RWPE1 (cell line): ENCODE data around the gene ASCL2.

Source experiments
- CTCF ChIA-PET: fragments of 350-600 bp; sonication (Branson Sonifier 250); formaldehyde crosslinking; extraction: SDS; loops from one replicate; lab custom pipeline; 2021; lab: Yijun Ruan, JAX
- POLR2A ChIA-PET: fragments of 400-600 bp; formaldehyde crosslinking; extraction: SDS; loops from one replicate; lab custom pipeline; 2020; ENCODE audit warnings: antibody characterized with exemption; ENCODE audit not compliant: low non-redundant PET; lab: Yijun Ruan, JAX
- DNase-seq: peaks from one replicate; pipeline ENCODE4 v3.0.0; 2012; ENCODE audit warnings: low spot score
- H3K27ac ChIP-seq: fragments of 450-650 bp; 2 replicates; pipeline ENCODE4 v1.5.1; 2017
- TF ChIP-seq, protein P1 (sequence below): fragments of 450-650 bp; conservative IDR thresholded peaks from 2 replicates; pipeline ENCODE4 v1.5.1; 2017; ENCODE audit warnings: low read depth, mild to moderate bottlenecking

ASCL2 gene

DNA sequence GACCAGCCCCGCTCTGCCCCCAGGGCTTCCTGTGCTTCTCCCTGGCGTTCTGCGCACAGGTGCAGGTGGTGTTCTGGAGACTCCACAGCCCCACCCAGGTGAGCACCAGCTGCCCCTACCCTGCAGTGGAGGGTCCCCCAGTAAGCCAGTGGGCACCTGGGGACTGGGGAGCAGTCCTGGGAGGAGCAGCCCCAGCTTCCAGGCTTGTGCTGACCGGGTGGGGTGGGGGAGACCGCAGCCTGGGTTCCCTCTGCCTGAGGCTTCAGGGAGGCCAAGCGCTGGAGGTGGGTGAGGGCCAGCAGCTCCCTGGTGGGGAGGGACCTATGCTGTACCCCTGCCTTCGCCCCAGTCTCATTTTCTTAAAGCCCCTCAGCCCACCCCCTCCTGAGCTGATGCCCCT, 38.3 kb upstream of the ASCL2 start:
- TF ChIP-seq, protein P1, sequence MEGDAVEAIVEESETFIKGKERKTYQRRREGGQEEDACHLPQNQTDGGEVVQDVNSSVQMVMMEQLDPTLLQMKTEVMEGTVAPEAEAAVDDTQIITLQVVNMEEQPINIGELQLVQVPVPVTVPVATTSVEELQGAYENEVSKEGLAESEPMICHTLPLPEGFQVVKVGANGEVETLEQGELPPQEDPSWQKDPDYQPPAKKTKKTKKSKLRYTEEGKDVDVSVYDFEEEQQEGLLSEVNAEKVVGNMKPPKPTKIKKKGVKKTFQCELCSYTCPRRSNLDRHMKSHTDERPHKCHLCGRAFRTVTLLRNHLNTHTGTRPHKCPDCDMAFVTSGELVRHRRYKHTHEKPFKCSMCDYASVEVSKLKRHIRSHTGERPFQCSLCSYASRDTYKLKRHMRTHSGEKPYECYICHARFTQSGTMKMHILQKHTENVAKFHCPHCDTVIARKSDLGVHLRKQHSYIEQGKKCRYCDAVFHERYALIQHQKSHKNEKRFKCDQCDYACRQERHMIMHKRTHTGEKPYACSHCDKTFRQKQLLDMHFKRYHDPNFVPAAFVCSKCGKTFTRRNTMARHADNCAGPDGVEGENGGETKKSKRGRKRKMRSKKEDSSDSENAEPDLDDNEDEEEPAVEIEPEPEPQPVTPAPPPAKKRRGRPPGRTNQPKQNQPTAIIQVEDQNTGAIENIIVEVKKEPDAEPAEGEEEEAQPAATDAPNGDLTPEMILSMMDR: no peak
- ChIA-PET CTCF (interaction anchor here (0.6 to 4.1 kb wide), 2 partner anchors 112 to 329 kb away, joined by 5 to 55 read pairs; no protein-coding TSS in a partner anchor), POLR2A (no interaction called here)
- no peak for DNase-seq
- H3K27ac ChIP-seq: no peak overlapping the region

DNA sequence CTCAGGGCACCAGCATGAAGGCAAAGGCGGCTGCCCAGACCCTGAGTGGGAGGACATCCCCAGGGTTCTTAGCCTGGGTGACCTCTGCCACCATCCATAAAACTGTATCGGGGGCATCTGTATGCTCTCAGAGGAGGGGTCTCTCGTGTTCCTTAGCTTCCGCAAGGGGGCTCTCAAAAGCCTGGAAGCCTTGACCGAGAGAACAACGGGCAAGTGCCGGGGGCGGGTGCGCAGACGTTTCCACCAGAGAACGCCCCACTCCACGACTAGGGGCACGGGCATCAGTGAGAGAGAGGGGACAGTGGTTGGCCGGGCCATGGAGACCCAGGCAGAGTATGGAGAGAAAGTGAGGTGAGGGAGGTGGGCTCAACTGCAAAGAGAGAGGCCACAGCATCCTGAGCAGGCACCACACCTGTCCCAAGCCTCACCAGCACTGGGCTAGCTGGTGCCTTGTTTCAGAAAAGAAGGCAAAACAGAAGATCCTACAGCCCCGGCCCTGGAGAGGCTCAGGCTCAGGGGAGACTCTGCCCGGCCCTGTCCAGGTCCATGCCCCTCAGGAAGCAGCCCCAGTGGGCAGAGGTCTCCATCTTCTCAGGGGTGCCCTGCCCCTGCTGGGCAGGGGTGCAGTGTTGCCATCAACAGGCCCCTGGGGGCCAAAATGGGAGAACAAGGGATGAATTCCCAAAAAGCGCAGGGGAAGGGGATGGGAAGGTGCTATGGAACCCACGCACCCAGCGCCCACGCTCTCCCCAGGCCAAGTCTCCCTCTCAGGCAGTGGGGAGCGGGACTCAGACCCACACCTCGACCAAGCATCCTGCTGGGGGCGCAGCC, 37.3 kb upstream of the ASCL2 start:
- DNase-seq: no peak
- ChIA-PET POLR2A (no interaction called here), CTCF (interaction anchor here (4.1 to 7.5 kb wide), 2 partner anchors 112 to 113 kb away, joined by 55 to 161 read pairs; no protein-coding TSS in a partner anchor)
- TF ChIP-seq, protein P1: no peak
- H3K27ac ChIP-seq: no peak overlapping the region

DNA sequence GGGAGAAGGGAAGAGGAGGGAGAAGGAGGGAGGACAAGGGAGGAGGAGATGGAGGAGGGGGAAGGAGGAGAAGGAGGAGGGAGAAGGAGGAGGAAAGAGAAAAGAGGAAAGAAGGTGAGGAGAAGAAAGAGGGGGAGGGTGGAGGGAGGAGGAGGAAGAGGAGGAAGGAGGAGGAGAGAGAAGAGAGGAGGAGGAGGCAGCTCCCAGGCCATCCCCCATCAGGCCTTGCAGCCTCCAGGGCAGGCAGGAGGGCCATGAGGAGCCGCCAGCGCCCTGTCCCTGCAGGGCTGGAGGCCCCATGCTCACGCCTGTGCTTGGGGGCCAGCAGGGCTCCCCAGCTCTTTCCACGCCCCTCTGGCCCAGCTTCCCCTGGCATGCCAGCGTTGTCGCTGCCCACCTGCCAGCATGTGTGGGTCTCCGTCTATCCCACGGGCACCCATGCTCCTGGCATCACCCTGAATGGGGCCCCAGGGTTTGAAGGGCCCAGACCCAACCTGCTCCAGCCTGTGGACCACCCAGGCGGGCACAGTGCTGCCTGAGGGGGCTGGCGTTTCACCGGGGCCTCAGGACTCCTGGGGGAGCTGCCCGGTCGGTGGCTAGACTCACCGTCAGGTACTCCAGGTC, 36.6 kb upstream of the ASCL2 start:
- H3K27ac ChIP-seq: peak overlapping the region; percentile 81
- ChIA-PET POLR2A (no interaction called here), CTCF (interaction anchor here (0.7 to 7.5 kb wide), 2 partner anchors 112 to 133 kb away, joined by 3 to 161 read pairs; no protein-coding TSS in a partner anchor)
- TF ChIP-seq, protein P1: no peak
- DNase-seq: no peak

DNA sequence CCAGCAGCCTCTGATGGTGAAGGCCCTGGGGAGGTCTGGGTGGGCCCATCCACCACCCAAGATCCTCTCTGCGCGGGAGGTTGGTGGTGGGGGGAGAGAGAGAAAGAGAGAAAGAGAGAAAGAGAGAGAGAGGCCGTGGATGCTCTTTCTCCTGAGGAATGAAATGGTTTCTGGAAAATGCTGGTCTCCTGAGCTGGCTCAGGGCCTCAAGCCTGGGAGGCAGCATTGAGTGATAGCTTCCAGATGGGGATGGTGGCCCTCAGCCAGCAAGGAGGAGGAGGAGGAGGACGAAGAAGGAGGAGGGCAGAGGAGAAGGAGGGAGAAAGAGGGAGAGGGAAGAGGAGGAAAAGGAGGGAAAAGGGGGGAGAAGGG, 36.0 kb upstream of the ASCL2 start:
- CTCF ChIA-PET: interaction anchor here (0.6 to 7.5 kb wide), 4 partner anchors 113 to 618 kb away, joined by 3 to 161 read pairs (median 3); no protein-coding TSS in a partner anchor
- POLR2A ChIA-PET: no interaction called here
- TF ChIP-seq, protein P1: no peak
- peak overlapping the region; percentile 81 for H3K27ac ChIP-seq
- DNase-seq: no peak

DNA sequence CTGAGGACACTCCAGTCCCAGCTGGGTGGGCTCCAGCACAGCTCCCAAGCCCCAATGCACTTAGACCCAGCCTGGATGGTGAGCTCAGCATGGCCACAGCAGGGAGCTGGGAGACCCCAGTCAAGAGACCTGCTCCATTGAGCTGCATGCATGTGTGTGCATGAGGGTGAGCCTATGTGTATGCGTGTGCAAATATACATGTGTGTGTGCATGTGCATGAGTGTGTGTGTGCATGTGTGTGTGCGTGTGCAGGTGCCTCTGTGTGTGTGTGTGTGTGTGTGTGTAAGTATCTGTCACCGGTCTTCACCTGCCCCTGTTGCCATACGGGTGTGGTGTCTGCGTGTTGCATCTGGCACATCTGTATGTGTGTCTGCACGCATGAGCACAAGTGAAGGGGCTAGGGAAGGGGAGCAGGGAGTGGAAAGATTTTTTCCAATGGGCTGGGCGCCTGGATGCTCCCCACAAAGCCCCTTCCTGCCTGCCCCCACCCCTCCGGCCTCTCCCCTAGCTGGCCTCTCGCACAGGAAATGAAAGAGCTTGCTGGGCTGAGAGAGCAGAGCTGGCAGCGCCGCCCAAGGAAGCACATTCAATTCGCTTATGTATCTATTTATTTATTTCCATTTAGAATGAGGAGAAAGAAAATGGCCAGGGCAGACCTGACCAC, 35.5 kb upstream of the ASCL2 start:
- peak overlapping the region; percentile 81 for H3K27ac ChIP-seq
- no peak for DNase-seq
- POLR2A ChIA-PET: interaction anchor here (0.7 kb wide), 1 partner anchor 127 kb away, joined by 3 read pairs; no protein-coding TSS in a partner anchor
- TF ChIP-seq, protein P1: no peak
- CTCF ChIA-PET: interaction anchor here (0.6 to 7.5 kb wide), 12 partner anchors 8 to 618 kb away, joined by 3 to 161 read pairs (median 4); no protein-coding TSS in a partner anchor
